NCI-H1436 (cell line): ENCODE data around the gene ESYT1.
"Not testable (repeated sequence)": the region's sequence is repeated elsewhere in the genome, so short reads cannot be mapped to it uniquely, and the experiment has no call there.

Experiments
- DNase-seq: peaks from one replicate; lab custom pipeline; 2025; lab: John Stamatoyannopoulos, UW

The ESYT1 gene

GRCh38 chr12:56156464-56157200 lies 28.6 kb downstream of the ESYT1 start:
- DNase-seq: not testable (repeated sequence)

- DNase-seq: peak; percentile 78
Observed at GRCh38 chr12:56157201-56158028, 29.3 kb downstream of the ESYT1 start.

- DNase-seq: peak; percentile 98
Observed at GRCh38 chr12:56158029-56158925, 30.2 kb downstream of the ESYT1 start, which contains the start of gene MYL6. Gene MYL6, plus strand, starts transcription at chr12:56158359. Its CDS starts 43 bp downstream, at chr12:56158402.

GRCh38 chr12:56158926-56159461 lies 30.9 kb downstream of the ESYT1 start:
- DNase-seq: no peak

GRCh38 chr12:56159482-56160192 lies 31.6 kb downstream of the ESYT1 start:
- no peak for DNase-seq

GRCh38 chr12:56160193-56160763 lies 32.2 kb downstream of the ESYT1 start:
- no peak for DNase-seq

- no peak for DNase-seq
Observed at GRCh38 chr12:56160894-56161689, 33.0 kb downstream of the ESYT1 start.

GRCh38 chr12:56161690-56162351 lies 33.8 kb downstream of the ESYT1 start:
- no peak for DNase-seq

GRCh38 chr12:56162468-56163290 lies 34.6 kb downstream of the ESYT1 start:
- DNase-seq: no peak

GRCh38 chr12:56163533-56164344 lies 35.7 kb downstream of the ESYT1 start:
- DNase-seq: no peak

- no peak for DNase-seq
Observed at GRCh38 chr12:56164345-56164729, 36.3 kb downstream of the ESYT1 start.

GRCh38 chr12:56165369-56165768 lies 37.3 kb downstream of the ESYT1 start:
- no peak for DNase-seq

- no peak for DNase-seq
Observed at GRCh38 chr12:56169229-56169759, 41.2 kb downstream of the ESYT1 start.

- DNase-seq: no peak
Observed at GRCh38 chr12:56172839-56173238, 44.8 kb downstream of the ESYT1 start.

GRCh38 chr12:56178347-56178746 lies 50.3 kb downstream of the ESYT1 start:
- DNase-seq: no peak

- no peak for DNase-seq
Observed at GRCh38 chr12:56186957-56187356, 58.9 kb downstream of the ESYT1 start.

- DNase-seq: no peak
Observed at GRCh38 chr12:56188131-56188777, 60.2 kb downstream of the ESYT1 start.
